Stimulated activated CD8-positive, alpha-beta memory T cell treated with anti-CD3 and anti-CD28 coated beads, Interleukin-4, amount 100 ng/mL, for 24 hours (primary cell): ENCODE measurements around the gene VPS52.
A peak's percentile ranks its signal among the peaks of the same experiment; 100 is the strongest.

Experiments used
- DNase-seq: peaks from one replicate; pipeline ENCODE4 v3.0.0-alpha.2; 2020; ENCODE audit warnings: low read depth

VPS52 gene, protein sequence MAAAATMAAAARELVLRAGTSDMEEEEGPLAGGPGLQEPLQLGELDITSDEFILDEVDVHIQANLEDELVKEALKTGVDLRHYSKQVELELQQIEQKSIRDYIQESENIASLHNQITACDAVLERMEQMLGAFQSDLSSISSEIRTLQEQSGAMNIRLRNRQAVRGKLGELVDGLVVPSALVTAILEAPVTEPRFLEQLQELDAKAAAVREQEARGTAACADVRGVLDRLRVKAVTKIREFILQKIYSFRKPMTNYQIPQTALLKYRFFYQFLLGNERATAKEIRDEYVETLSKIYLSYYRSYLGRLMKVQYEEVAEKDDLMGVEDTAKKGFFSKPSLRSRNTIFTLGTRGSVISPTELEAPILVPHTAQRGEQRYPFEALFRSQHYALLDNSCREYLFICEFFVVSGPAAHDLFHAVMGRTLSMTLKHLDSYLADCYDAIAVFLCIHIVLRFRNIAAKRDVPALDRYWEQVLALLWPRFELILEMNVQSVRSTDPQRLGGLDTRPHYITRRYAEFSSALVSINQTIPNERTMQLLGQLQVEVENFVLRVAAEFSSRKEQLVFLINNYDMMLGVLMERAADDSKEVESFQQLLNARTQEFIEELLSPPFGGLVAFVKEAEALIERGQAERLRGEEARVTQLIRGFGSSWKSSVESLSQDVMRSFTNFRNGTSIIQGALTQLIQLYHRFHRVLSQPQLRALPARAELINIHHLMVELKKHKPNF

DNA sequence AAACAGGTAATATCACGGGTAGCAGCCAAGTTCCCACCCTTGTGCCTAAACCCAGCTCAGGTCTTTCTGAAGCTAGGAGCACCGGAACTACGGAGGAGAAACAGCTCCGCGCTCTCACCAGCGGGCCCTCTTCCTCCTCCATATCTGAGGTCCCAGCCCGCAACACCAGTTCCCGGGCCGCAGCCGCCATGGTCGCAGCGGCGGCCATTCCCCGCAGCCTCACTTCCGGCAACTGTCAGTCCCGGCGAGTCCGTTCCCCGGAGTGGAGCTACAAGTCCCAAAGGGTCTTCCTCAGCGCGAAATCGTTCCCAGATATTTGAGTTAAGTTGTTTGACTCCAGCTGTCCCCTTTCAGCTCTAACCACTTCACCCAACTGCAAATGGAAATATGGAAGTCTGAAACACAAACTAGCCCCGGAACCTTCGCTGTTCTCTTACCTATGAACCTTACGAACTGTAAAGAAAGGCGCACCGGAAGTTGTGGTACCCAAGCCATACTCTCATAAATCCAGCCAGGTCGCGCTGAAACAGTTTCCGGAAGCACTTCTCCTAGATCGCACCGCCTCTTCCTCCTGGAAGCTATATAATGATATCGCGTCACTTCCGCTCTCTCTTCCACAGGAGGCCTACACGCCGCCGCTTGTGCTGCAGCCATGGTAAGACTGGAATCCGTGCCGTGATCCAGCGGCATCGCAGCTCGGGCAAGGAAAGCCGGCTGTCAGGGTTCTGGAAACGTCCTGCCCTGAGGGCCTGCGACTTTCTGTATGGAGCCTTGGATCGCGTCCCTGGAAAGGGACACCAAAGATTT is at the start of gene VPS52, which contains the start of gene RPS18:
TSS of gene VPS52 (minus strand) at position 409 of the 807 bp plus-strand sequence. CDS start at position 208, 201 bp downstream.
TSS of gene RPS18 (plus strand) at position 608 of the 807 bp plus-strand sequence. CDS start at position 653, 45 bp downstream.
- DNase-seq: peak; percentile 77

DNA sequence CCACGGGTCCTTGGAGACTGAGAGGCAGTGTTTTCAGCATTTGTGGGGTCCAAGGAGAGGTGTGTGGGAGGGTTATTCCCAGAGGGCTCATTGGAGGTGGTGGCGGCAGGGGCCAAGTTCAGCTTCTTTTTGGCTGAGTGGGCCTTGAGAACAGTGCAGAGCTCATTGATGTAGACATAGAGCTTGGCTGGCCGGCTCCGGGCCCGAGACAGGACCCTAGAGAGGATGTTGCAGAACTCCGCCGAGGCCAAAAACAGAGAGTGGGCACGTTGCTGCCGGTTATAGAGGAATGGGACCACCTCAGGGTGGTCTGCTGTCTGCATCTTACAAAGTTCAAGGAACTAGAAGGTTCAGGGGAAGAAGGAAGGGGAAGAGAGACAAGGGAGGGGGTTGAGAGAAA is 49.6 kb upstream of the VPS52 start:
- DNase-seq: no peak

DNA sequence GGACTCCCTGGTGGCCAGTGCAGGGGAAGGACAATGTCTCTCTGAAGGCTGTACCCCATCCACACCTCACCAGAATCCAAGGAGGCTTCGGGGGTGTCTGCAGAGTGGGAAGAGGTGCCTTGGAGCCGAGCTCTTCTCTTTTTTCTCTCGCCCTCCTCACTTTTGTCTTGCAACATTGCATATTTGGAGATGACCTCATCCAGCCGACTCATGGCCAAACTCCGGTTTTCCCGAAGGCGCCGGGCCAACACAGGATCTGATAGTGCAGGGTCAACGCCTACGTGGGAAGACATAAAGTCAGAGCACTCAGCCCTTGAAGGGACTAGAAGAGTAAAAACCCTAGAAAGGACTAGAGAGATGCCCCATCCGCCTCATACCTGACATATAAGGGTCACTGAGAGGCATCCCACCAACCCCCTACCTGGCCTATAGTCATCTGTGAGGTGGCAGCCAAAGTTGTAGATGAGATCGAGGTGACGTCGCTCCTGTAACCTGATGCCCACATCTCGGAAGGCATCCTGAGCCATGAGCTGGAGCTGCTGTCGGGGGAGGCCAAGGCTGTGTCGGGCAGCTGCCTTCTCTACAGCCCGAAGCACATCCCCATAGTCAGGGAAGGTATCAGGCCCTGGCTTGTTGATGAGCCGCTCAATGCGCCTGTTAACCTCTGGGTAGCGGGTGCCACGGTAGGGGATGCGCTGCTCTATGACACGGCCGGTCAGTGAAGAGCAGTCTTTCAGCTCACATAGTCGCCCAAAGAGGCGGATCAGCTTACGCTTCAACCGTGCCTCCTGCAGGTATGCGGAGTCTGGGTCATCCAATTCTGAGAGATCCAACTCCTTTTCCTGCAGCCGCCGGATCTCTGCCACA is 48.9 kb upstream of the VPS52 start:
- DNase-seq: no peak

DNA sequence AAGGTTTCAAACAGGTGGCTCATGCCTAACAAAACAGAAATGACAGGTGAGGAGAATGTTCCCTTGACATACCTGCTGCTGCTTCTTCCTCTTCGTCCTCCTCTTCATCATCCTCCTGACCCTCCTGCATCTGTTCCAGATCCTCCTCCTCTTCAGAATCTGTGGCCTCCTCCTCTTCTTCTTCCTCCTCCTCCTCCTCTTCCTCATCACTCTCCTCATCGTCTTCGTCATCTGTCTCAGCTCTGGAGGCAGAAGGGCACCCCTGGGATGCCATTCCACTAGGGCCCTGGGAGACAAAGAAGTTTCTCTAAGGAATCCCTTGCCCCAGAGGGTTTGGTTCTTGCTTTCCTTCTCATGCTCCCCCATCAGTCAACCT is 48.3 kb upstream of the VPS52 start:
- DNase-seq: no peak

DNA sequence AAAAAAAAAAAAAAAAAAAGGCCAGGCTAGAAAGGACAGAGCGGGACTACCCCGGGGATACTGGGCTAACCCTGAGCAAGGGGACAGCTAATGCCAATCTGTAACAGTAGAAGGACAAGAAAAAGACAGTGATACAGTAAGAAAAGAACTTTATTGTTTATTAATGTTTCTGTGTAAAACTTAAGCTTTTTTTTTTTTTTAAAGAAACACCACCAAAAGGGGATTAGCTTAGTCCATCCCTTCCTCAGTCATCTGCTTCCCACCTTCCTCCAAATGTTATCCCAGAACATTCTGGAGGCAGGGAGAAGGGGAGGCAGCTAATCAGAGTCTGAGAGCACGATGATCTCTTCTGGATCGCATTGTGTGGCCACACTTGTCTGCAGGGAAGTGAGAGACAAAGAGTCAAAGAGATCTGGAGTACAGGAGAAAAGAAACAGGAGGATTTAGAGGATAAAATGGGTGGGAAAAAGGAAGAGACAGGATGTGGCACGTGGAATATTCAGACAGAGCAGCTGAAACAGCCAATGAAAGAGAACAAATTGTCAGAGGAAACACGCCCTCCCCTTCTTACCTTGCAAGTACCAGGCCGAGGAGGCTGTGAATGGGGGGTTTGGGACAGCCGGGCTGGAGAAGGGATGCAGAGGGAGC is 46.9 kb upstream of the VPS52 start:
- no peak for DNase-seq

DNA sequence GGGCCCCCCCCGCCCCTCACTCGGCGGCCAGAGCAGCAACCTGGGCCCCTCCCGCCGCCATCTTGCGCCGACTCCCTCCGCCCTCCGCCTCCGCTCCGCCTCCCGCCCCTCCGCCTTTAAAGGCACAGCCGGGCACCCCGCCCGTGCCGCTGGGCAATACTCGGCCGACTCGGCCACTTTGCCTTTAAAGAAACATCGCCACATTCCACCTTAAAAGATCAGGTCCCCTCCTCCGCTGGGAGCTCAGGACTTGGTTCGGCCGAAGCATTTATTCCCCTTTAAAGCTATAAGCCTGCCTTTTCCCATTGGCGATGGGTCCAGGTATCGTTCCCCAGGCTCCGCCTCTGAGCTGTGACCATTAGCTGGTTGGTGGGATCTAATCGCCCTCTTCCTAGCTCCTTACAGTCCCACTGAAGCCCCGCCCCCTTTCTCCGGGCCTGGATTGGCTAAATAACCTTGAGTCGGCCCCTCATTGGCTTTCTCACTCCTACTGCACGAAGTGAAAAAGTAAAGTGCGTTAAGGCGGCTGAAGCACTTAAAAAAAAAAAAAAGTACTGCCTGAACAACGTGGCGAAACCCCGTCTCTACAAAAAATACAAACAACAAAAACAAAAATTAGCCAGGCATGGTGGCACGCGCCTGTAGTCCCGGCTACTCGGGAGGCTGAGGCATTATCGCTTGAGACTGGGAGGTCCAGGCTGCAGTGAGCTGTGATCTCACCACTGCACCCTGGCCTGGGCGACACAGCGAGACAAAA is 46.2 kb upstream of the VPS52 start, which contains the start of gene ZBTB22:
TSS of gene ZBTB22 (minus strand) at position 76 of the 757 bp plus-strand sequence. CDS start 828 bp downstream, outside the sequence.
- peak; percentile 94 for DNase-seq

DNA sequence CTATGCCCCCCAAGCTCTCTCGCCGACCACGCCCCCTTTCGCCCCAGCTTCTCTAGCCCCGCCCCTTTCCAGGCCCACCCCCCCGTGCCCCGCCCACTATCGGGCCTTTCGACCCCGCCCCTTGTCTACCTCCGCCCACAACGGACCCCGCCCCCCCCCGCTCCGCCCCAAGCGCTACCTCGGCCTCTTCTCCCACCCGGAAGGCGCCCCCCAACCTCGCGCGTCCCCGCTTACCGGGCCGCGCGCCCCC is 45.7 kb upstream of the VPS52 start:
- DNase-seq: no peak

DNA sequence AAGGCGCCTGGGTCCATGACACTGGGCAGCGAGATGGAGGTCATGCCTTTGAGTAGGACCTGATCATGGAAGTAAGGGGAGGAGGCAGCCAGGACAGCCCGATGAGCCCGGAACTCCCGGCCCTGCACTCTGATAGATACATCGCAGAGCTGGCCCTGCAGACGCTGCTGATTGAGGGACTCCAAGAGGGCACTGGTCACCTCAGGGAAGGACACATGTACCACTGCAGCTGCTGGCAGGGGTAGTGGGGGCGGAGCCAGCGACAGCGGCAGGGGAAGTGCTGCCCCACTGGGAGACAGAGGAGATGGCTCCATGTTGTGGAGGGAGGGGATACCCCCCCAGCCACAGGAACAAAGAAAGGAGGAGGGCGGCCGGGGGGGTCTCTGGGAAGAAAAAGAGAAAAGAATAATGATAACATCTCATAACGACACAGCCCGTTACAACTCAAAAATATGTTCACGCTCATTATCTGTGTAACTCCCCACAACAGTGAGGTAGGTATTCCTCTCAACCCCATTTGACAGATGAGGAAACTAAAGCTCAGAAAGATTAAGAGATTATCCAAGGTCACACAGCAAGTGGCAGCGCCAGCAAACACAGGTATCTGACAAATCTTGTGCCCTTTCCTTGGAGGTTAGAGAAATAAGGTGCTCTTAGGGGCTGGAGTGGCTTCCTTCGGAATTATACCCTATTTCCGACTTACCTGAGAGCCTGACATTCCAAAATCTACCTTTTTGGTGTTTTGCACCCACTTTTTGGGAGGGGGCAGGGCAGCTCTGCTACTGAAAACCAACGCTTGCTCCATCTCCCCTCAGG is 45.1 kb upstream of the VPS52 start:
- DNase-seq: no peak

DNA sequence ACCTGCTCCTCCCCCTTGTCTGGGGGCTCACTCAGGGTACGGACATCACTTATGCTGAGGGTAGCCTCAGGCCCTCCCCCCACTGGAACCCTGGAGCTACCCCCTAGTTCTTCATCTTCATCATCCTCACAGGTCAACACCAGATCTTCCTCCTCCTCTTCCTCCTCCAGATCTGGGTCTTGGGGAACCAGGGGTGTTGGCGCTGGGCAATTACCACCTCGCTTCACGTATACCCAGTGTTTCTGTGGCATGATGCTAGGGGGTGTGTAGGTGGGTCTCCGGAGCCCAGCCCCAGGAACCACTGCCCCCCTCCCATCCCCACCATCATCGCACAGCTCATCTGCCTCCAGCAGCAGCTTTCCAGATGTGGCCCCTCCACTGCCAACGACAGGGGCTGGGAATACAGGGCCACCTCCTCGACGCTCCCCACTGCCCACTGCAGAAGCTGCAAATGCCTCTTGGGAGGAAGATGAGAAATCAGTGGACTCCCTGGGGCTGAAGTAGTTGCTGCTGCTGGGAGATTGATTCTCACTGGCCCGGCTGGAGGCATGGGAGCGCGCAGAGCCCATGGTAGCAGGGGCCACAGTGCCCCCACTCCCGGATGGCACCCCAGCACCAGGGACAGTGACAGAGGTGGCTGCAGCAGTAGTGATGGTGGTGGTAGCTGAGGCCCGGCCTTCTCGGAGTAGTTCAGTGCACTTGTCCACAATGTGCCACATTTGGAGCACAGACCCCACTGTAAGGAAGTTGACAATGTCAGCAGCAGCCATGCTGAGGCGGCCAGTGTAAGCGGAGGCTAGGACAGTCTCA is 44.3 kb upstream of the VPS52 start:
- no peak for DNase-seq

DNA sequence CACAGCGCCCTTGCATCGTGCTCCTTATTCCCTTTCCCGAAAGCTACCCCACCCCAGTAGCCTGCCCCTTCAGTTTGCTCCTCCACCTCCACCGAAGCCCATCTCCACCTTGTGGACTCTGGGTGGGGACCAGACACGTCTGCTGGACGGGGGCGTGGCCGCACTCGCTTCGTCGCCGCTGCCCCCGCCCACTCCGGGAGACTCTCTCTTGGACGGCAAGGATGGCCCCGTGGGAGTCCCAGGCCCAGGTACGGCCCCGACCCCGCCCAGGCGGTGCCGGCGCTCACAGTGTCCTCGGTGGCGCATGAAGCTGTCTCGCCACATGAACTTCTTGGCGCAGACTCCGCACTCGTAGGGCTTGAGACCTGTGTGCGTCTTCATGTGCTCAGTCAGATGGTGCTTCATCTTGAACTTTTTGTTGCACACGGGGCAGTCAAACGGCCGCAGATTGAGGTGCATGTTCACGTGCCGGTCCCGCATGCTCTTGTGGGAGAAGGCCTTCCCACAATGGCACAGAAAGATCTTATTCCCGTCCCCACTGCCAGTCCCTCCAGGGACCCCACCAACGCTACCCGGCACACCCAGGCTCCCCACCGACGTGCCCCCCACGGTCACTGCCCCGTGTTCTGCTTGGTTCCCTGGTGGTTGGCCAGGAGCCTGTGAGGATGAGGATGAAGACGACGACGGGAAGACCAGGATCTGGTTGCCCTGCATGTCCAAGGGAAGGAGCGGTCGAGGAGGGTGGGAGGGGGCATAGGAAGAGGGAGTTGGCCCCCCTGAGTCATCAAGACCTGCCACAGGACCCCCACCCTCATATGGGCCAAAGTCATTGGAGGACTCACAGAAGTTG is 43.5 kb upstream of the VPS52 start:
- no peak for DNase-seq

DNA sequence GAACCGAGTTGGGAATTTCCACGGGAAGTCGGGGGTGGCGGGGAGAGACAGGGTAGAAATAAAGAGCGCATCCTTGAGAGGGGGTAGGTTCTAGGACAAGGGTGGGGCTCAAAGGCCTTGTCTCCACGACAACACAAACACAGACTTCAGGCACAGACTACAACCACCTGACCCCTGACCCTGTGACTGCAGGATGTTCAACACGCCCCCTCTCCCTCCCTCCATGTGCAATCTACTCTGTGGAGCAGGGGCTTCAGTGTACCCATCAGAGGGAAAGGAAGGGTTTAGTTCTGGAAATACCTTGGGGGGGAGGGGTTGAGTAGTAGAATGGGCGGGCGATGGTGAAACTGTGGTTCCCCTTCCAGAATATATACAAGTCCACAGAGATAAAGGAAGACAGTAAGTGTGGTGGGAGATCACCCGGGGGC is 42.9 kb upstream of the VPS52 start:
- peak; percentile 49 for DNase-seq

DNA sequence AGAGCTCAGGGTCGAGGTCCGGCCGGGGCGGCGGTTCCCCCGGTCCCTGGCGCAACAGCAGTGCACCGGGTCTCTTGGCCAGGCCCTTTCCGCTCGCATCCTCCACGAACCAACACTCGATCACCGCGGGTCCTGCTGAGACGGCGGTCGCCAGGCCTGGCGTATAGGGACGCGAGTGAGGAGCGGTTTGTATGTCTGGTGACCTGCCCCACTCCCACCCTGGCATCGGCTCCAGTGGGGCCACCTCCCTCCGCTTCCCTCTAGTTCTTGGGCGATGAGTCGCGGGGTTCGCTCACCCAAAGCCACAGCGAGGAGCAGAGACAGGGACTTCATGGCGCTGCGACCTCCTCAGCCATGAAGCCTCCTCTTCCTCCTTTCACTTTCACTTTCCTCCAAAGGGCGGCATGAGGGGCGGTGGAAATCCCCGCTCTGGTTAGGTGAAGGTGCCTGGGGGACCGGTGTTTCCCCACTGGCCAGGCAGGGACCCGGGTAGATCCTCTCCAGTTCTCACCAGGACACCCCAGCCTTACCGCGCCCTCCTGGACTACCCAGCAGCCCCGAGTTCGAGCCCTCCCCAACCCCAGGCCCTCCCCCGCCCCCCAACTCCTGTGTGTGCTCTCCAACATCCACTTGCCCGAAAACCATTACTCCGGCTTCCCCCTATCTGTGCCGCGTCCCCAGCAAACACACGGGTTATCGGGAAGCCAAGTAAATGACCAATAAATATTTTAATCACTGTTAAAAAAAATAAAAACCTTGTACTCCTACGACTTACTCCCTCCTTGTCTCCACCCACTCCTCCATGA is 42.2 kb upstream of the VPS52 start, which contains the start of gene TAPBP:
TSS of gene TAPBP (minus strand) at position 370 of the 806 bp plus-strand sequence. CDS start at position 333, 37 bp downstream.
- peak; percentile 74 for DNase-seq

DNA sequence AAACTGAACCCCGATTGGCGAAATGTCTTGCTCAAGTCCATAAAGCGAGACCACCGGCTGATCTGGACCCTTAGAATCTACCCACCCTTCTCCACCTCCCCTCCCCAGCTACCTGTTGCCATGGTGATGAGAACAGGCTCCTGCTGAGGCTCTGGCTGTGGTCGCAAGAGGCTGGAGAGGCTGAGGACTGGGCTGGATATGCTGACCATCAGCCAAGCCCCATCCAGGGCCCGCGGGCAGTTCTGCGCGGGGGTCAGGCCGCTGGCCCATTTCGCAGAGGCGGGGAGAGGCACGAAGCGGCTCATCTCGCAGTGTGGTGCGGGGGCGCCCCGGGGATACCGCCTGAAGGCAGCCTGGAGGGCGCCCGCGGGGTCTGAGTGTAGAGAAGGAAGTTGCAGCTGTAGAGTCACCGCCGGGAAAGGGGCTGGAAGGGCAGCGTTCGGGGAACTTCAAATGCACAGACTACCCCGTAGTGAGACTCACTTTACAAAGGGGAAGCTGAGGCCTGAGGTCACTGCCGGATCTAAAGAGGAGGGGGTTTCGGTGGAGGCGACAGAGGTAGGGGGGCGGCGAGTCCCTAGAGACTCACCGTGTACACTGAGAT is 41.5 kb upstream of the VPS52 start:
- peak; percentile 32 for DNase-seq

DNA sequence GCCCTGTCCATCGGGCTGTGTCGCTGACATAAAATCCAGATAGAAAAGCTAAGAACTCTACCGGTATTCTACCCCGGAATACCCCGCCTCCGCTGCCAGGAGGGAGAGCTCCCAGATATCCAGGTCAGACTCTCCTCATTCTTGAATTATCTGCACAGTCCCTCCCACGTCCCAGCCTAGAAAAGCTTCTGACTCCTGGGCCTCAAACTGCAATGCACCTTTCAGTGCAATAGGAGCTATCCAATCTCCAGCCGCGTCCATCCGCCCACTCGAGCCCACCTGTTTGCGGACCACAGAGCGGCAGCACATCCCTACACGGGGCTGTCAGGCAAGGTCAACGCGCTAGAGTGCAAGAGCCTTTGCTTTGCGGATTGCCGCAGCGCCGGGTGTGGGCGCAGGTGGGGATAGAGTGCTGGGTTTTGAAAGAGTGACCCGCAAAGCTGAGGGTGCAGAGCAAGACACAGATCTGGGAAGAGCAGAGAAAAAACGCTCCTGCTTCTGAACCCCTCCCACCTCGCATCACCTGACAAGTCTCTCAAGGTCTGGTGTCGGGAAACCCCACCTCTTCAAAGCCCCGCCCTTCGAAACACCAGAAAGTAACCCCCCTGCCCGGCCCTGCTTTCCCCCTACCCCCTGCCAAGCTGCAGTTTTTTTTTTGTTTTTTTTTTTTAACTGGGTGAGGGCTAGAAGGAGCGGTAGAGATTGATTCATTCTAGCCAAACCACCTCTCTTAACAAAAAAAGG is 40.9 kb upstream of the VPS52 start:
- DNase-seq: peak; percentile 66

DNA sequence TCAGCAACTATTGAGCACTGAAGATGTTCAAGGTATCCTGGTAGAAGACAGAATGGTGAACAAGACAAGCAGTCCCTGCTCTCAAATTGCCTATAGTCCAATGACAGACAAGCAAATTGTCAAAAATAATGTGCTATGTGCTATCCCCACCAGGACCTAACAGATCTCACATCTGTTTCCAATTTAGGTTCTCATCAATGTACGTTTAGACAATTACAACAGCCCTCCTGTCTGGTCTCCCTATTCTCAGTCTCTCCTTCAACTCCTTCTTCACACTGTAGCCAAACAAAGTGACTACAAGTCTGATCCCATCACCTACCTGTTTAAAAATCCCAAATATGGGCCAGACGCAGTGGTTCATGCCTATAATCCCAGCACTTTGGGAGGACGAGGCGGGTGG is 34.7 kb upstream of the VPS52 start:
- DNase-seq: no peak
